COLO829 (cell line): ENCODE data around the gene CLCN1.

Experiments used
- DNase-seq: peaks from one replicate; pipeline ENCODE4 v3.0.0; 2012; ENCODE audit warnings: low spot score

Gene CLCN1

DNA sequence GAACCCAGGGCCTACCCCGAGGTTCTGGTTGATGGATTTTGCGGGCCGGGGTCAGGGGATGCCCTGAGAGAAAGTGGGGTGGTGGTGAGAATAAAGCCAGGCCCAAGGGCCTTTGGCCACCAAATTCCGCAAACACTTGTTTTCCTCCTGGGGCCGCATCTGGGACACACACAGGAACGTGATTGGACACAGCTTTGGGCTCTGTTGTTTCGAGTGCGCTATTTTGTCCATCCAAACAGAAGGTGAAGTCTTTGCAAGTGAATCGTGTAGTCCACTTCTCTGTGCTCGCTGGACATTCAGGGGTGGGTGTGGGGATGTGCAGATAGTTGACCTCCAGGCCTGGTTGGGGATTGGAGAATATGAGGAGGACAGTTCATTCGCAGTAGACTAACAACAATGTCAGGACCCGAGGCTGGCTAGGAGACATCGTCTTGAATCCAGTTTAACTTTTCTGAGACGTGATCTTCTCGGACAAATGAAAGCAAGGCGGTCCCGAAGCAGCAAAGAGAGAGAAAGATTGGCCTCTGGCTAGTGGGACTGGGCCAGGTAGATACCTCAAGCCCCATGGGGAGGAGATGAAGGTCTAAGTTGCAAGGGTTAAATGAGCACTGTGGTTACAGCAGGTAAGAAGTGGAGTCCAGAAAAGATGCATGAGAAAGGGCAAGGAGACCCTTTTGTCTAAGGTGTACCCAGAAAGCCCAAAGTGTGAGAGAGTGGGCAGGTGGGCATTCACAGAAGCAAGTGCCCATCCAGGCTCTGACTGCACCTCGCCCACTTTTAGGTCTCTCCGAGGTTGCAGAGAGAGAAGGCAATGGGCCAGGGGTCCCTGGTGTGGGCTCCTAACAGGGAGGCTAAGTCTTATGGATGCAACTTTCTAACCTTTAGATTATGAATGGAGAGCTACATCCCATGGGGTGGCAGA, 47.4 kb downstream of the CLCN1 start:
- no peak for DNase-seq

- DNase-seq: peak; percentile 81
Observed at GRCh38 chr7:143367972-143368371, 52.1 kb downstream of the CLCN1 start.

DNA sequence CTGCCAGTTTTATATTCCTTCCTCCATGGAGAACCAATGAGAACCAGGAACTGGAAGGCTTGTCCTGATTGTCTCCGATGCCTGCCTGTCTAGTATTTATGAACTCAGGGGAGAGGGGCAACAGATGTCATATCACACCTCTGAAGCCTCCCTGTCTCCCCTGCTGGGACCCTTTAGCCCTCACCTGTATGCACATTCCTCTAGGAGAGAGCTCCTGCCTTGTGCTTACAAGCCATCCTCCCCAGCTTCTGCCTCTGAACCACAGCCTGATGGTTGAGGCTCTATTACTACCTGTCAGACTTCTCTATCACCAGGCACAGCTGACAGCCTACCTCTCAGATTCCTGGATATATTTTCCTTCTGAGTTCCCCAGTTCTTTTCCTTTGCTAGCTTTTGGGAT, 52.5 kb downstream of the CLCN1 start:
- no peak for DNase-seq

GRCh38 chr7:143369678-143370651, 54.1 kb downstream of the CLCN1 start:
- DNase-seq: no peak

DNA sequence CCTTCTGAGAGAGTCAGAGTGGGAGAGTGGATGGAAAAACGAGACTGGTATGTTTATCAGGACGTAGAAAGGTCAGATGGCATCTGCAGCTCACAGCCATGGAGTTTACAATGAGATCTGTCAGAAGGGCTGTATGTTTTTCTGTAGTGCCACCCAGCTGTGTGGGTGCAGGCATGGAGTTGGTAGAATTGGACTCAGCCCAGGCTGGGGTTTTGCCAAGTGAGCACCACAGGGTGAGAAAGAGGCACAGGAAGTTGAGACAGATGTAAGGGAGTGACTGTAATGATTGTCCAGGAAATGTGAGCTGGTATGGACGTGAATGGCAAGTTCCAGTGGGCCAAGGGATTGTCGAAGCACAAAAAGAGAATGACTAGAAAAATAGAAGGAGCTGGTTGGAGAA, 56.2 kb downstream of the CLCN1 start:
- peak; percentile 61 for DNase-seq

DNA sequence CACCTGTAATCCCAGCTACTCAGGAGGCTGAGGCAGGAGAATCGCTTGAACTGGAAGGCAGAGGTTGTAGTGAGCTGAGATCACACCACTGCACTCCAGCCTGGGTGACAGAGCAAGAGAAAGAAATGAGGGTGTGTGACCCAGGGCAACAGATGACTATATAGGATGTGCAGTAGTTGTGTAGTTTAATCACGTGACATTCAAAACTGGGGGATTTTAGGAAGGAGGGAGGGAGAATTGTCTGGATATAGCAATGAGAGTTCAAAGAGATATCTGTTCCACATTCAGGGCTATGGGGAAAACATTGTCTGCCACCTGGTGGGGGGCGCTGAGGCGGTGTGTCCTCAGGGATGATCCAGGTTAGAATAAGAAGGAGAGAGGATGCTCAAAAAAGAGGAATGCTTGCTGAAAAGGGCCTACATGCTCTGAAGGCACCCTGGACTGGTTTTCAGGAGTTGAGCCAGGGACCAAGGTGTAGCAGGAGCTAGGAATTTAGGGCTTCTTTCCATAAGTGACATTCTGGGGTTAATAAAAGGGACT, 57.4 kb downstream of the CLCN1 start:
- DNase-seq: no peak

DNA sequence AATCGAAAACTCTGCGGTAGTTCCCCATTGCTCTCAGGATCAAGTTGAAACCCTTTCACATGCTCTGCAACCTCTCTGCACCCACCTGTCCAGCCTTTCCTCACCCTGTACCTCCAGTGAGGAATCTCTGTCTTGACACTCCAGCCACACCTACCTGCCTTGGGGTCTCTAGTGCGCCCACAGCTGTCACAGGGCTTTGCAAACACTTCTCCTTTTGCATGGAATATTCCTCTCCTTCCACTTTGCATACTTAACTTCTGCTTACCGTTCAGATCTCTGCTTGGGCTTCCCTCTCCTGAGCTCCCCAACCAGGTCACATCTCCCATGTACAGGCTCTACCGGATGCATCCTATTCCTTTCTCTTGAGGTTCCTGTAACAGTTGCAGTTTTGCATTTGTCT, 58.6 kb downstream of the CLCN1 start:
- no peak for DNase-seq

- no peak for DNase-seq
Observed at GRCh38 chr7:143375298-143376034, 59.6 kb downstream of the CLCN1 start.

DNA sequence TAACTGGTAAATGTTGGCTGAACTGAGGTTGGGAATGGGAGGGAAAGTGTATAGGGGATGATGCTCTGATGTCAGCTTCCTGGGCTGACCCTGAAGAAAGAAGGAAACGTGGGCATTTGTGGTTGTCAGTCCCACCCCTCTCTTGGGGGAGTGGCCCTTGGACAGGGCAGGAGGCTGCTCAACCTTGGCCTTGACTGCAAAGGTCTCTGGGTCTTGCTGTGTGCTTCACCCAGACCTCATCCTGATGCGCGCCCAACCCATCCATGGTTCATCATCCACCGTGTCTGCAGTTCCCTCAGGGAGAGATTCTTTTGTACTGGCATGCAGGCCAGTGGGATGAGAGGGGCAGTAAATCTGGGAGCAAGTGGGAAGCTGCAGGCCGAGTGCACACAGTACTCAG, 60.5 kb downstream of the CLCN1 start:
- no peak for DNase-seq

DNA sequence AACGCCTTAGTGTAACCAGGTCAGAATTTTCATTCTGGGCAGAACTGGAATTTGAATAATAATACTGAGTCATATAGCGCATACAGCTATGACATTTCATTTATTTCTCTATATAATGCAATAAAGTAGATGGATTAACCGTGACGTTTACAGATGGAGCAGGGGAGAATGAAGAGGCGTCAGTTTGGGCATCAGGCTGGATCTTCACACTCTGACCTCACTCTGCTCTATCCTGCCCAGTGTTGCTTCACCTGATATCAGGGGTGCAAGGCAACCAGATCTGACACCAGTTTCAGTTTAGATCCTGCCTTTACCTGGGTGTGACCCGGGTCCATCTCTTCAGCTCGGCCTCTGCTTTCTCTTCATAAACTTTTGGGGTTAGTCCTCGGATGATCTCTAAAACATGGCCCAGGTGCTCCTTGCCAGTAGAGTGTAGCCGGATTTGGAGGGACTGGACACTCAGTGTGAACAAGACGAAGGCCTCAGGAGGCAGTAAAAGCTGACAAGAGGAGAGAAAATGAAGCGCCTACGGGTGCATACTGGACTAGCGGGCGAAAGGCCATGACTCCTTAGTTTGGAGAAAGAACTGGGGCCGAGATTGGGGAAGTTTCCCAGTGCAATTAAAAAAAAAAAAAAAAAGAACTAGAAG, 63.8 kb downstream of the CLCN1 start:
- no peak for DNase-seq

GRCh38 chr7:143380260-143380645, 64.3 kb downstream of the CLCN1 start:
- DNase-seq: peak; percentile 95

GRCh38 chr7:143380646-143381426, 64.9 kb downstream of the CLCN1 start, which contains the start of gene ZYX:
Gene ZYX, plus strand, starts transcription at chr7:143381345. Its CDS starts 227 bp downstream, at chr7:143381572.
- DNase-seq: peak; percentile 98

GRCh38 chr7:143381427-143382125, 65.7 kb downstream of the CLCN1 start:
- DNase-seq: no peak

DNA sequence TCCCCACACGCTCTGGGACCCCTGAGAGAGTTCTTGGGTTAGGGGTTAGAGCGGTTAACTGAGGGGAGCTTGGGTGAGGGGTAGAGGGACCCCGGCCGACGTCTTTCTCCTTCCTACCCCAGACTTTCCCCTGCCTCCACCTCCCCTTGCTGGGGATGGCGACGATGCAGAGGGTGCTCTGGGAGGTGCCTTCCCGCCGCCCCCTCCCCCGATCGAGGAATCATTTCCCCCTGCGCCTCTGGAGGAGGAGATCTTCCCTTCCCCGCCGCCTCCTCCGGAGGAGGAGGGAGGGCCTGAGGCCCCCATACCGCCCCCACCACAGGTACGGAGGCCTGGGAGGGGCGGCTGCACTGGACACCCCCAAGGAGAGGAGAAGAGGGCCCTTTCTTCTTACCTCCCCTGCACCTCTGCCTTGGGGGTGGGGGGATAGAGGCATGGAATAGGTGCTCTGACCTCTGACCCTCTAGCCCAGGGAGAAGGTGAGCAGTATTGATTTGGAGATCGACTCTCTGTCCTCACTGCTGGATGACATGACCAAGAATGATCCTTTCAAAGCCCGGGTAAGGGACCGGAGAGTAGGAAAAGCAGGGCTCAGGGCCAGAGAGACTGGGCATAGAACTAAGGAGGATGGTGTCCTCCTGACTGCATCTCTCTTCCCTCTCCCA, 66.3 kb downstream of the CLCN1 start:
- no peak for DNase-seq

DNA sequence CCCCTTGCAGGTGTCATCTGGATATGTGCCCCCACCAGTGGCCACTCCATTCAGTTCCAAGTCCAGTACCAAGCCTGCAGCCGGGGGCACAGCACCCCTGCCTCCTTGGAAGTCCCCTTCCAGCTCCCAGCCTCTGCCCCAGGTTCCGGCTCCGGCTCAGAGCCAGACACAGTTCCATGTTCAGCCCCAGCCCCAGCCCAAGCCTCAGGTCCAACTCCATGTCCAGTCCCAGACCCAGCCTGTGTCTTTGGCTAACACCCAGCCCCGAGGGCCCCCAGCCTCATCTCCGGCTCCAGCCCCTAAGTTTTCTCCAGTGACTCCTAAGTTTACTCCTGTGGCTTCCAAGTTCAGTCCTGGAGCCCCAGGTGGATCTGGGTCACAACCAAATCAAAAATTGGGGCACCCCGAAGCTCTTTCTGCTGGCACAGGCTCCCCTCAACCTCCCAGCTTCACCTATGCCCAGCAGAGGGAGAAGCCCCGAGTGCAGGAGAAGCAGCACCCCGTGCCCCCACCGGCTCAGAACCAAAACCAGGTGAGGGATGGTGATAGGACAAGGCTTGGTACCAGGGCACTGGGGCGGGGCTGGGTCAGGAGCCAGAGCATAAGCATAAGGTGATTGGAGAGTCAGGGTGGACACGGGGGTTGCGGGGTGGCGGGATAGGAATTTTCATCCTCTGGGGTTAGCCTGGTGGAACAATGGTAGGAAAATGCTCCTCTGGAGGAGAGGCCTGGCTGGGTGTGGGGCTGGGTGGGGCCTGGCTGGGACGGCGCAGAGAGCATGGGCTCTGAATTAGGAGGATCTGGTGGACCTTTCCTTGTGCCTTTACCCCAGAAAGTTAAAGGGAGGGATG, 67.1 kb downstream of the CLCN1 start:
- DNase-seq: no peak

DNA sequence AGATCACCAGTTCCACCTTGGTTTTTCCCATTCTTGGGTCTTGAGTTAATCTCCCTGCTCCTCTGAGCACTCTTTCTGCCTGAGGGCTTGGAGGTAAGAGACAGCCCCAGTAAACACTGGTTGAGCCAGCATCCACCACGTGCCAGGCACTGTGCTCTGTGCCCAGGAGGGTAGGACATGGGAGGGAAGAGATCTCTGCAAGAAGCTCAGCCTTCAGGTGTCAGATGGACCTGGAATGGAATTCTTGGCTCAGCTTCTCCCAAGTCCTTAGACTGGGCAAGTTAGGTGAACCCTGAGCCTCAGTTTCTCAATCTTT, 67.7 kb downstream of the CLCN1 start:
- DNase-seq: no peak

- DNase-seq: no peak
Observed at GRCh38 chr7:143384148-143384547, 68.2 kb downstream of the CLCN1 start.
